ENCODE measurements around the gene CDS2. TPM values are rescaled to one million over a fixed set of nuclear protein-coding genes. Genes with fewer than 3 reads are reported as not detected.

CDS2 gene
- total and polyA plus RNA-seq, 2 of the 13 experiments (the other 11 are each of a cell fraction or from before 2014, with no cell fraction given) = 81.3 to 153 TPM

DNA sequence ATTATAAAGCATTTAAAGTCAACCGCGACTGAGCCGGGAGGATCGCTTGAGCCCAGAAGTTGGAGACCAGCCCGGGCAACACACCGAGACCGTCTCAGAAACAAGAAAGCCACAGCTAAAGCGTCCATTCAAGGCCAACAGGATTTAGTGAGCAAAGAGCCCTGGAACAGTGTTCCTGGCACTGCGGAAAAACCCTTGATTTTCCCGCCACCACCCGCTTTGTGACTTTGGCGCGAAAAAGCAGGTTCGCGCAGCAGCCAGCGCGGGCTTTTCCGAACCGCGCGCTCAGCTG lies 7.7 kb upstream of the CDS2 start (continued):
- TF ChIP-seq, protein P1, sequence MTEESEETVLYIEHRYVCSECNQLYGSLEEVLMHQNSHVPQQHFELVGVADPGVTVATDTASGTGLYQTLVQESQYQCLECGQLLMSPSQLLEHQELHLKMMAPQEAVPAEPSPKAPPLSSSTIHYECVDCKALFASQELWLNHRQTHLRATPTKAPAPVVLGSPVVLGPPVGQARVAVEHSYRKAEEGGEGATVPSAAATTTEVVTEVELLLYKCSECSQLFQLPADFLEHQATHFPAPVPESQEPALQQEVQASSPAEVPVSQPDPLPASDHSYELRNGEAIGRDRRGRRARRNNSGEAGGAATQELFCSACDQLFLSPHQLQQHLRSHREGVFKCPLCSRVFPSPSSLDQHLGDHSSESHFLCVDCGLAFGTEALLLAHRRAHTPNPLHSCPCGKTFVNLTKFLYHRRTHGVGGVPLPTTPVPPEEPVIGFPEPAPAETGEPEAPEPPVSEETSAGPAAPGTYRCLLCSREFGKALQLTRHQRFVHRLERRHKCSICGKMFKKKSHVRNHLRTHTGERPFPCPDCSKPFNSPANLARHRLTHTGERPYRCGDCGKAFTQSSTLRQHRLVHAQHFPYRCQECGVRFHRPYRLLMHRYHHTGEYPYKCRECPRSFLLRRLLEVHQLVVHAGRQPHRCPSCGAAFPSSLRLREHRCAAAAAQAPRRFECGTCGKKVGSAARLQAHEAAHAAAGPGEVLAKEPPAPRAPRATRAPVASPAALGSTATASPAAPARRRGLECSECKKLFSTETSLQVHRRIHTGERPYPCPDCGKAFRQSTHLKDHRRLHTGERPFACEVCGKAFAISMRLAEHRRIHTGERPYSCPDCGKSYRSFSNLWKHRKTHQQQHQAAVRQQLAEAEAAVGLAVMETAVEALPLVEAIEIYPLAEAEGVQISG (CRISPR knock-in tag; IDR thresholded peaks at IDR 0.05) = no peak; the same call in 1 of the 2 replicates
- TF ChIP-seq, protein P2, sequence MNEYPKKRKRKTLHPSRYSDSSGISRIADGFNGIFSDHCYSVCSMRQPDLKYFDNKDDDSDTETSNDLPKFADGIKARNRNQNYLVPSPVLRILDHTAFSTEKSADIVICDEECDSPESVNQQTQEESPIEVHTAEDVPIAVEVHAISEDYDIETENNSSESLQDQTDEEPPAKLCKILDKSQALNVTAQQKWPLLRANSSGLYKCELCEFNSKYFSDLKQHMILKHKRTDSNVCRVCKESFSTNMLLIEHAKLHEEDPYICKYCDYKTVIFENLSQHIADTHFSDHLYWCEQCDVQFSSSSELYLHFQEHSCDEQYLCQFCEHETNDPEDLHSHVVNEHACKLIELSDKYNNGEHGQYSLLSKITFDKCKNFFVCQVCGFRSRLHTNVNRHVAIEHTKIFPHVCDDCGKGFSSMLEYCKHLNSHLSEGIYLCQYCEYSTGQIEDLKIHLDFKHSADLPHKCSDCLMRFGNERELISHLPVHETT (CRISPR knock-in tag; conservative IDR thresholded peaks at IDR 0.05) = no peak; the same call in 1 of the 2 replicates
- TF ChIP-seq, protein P3, sequence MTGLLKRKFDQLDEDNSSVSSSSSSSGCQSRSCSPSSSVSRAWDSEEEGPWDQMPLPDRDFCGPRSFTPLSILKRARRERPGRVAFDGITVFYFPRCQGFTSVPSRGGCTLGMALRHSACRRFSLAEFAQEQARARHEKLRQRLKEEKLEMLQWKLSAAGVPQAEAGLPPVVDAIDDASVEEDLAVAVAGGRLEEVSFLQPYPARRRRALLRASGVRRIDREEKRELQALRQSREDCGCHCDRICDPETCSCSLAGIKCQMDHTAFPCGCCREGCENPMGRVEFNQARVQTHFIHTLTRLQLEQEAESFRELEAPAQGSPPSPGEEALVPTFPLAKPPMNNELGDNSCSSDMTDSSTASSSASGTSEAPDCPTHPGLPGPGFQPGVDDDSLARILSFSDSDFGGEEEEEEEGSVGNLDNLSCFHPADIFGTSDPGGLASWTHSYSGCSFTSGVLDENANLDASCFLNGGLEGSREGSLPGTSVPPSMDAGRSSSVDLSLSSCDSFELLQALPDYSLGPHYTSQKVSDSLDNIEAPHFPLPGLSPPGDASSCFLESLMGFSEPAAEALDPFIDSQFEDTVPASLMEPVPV (CRISPR knock-in tag; IDR thresholded peaks at IDR 0.05) = no peak
- no peak for TF ChIP-seq NFE2L2 (IDR thresholded peaks at IDR 0.05; ENCODE audit: low read length)
- TF ChIP-seq ZNF383 (CRISPR knock-in tag; IDR thresholded peaks at IDR 0.05; ENCODE audit: borderline replicate concordance) = 0 out of 2 replicates have a peak, but pooled peaks have one; percentile 37
- TF ChIP-seq PTBP1 (IDR thresholded peaks at IDR 0.05; ENCODE audit: low read depth, low read length, poor library complexity, severe bottlenecking) = no peak
- TF ChIP-seq TEAD2 (CRISPR knock-in tag; IDR thresholded peaks at IDR 0.05) = peak; percentile 96
- TF ChIP-seq, protein P4, sequence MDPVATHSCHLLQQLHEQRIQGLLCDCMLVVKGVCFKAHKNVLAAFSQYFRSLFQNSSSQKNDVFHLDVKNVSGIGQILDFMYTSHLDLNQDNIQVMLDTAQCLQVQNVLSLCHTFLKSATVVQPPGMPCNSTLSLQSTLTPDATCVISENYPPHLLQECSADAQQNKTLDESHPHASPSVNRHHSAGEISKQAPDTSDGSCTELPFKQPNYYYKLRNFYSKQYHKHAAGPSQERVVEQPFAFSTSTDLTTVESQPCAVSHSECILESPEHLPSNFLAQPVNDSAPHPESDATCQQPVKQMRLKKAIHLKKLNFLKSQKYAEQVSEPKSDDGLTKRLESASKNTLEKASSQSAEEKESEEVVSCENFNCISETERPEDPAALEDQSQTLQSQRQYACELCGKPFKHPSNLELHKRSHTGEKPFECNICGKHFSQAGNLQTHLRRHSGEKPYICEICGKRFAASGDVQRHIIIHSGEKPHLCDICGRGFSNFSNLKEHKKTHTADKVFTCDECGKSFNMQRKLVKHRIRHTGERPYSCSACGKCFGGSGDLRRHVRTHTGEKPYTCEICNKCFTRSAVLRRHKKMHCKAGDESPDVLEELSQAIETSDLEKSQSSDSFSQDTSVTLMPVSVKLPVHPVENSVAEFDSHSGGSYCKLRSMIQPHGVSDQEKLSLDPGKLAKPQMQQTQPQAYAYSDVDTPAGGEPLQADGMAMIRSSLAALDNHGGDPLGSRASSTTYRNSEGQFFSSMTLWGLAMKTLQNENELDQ (CRISPR knock-in tag; IDR thresholded peaks at IDR 0.05; ENCODE audit: borderline replicate concordance) = peak; percentile 86; the same call in 1 of the 2 replicates
- TF ChIP-seq MEIS1 (CRISPR knock-in tag; IDR thresholded peaks at IDR 0.05; ENCODE audit: borderline replicate concordance) = no peak
- TF ChIP-seq RCOR2 (CRISPR knock-in tag; IDR thresholded peaks at IDR 0.05) = no peak
- peak; percentile 99 for TF ChIP-seq ZNF841 (CRISPR knock-in tag; IDR thresholded peaks at IDR 0.05; ENCODE audit: borderline replicate concordance)
- TF ChIP-seq GATAD2A (CRISPR knock-in tag; IDR thresholded peaks at IDR 0.05) = no peak
- TF ChIP-seq ZNF547 (CRISPR knock-in tag; IDR thresholded peaks at IDR 0.05) = no peak; the same call in none of the 2 replicates
- no peak for TF ChIP-seq ZNF24 (IDR thresholded peaks at IDR 0.05)
- no peak for TF ChIP-seq MTA3 (CRISPR knock-in tag; IDR thresholded peaks at IDR 0.05)
- TF ChIP-seq TOE1 (CRISPR knock-in tag; IDR thresholded peaks at IDR 0.05) = peak; percentile 94
- TF ChIP-seq YY1 (IDR thresholded peaks at IDR 0.05; ENCODE audit: insufficient read depth, insufficient replicate concordance, low read depth, low read length) = no peak
- TF ChIP-seq, protein P5, sequence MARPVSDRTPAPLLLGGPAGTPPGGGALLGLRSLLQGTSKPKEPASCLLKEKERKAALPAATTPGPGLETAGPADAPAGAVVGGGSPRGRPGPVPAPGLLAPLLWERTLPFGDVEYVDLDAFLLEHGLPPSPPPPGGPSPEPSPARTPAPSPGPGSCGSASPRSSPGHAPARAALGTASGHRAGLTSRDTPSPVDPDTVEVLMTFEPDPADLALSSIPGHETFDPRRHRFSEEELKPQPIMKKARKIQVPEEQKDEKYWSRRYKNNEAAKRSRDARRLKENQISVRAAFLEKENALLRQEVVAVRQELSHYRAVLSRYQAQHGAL (CRISPR knock-in tag; IDR thresholded peaks at IDR 0.05; ENCODE audit: not compliant biosample characterization) = no peak
- TF ChIP-seq SCMH1 (CRISPR knock-in tag; IDR thresholded peaks at IDR 0.05; ENCODE audit: borderline replicate concordance) = no peak
- no peak for TF ChIP-seq ZNF329 (CRISPR knock-in tag; IDR thresholded peaks at IDR 0.05; ENCODE audit: low read depth)
- TF ChIP-seq, protein P6, sequence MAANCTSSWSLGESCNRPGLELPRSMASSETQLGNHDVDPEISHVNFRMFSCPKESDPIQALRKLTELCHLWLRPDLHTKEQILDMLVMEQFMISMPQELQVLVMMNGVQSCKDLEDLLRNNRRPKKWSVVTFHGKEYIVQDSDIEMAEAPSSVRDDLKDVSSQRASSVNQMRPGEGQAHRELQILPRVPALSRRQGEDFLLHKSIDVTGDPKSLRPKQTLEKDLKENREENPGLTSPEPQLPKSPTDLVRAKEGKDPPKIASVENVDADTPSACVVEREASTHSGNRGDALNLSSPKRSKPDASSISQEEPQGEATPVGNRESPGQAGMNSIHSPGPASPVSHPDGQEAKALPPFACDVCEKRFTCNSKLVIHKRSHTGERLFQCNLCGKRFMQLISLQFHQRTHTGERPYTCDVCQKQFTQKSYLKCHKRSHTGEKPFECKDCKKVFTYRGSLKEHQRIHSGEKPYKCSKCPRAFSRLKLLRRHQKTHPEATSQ (CRISPR knock-in tag; IDR thresholded peaks at IDR 0.05; ENCODE audit: borderline replicate concordance) = no peak

Data from HepG2 (cell line).